HCT116 (cell line): Measurements from ENCODE around the gene ZBTB20. TPM values are rescaled to one million over a fixed set of nuclear protein-coding genes. Genes with fewer than 3 reads are reported as not detected.

ENCODE experiments used
- ATAC-seq: fragments of 200-7000 bp; cut with Tn5 transposase; 2 replicates; pipeline ENCODE4 v1.9.1; 2020; ENCODE audit warnings: mild to moderate bottlenecking, moderate library complexity
- BruUV-seq: library from RNA; stranded (reverse); fragments of 400-500 nt; replicated peaks from 2 replicates; lab custom pipeline; 2021; lab: Mats Ljungman, UMichigan
- CTCF ChIA-PET: fragments of 300-600 bp; sonication (Branson Sonifier 250); formaldehyde crosslinking; loops from one replicate; lab custom pipeline; 2021; ENCODE audit warnings: antibody characterized with exemption; lab: Charles Lee
- POLR2A ChIA-PET: fragments of 300-600, 350-600 bp; sonication (Branson Sonifier 250); formaldehyde crosslinking; loops from one replicate; lab custom pipeline; 2021; ENCODE audit warnings: antibody characterized with exemption; lab: Charles Lee
- RAD21 ChIA-PET, 2 experiments: fragments of 300-600 bp; sonication (Branson Sonifier 250); formaldehyde crosslinking; loops; one replicate each; lab custom pipeline; 2023; ENCODE audit warnings: low total read pairs in 2 of 2; ENCODE audit not compliant: uncharacterized antibody in 2 of 2, unreplicated experiment in 2 of 2, low non-redundant PET in 1 of 2; lab: Charles Lee
- DNase-seq: peaks from one replicate; pipeline ENCODE4 v3.0.0-alpha.2; 2010; ENCODE audit warnings: low read depth, low spot score
- H2AFZ ChIP-seq: fragments of 200-600 bp; shearing (Covaris generic), sonication (generic); 2 replicates; pipeline ENCODE4 v1.6.1; 2017; ENCODE audit warnings: low read depth, mixed run types, mixed read lengths, antibody characterized with exemption, low read length; ENCODE audit not compliant: poor library complexity, severe bottlenecking
- H3K27ac ChIP-seq: 2 replicates; pipeline ENCODE4 v1.5.1; 2012; ENCODE audit warnings: low read depth, low read length
- H3K27me3 ChIP-seq: fragments of 200-600 bp; sonication (generic); 2 replicates; pipeline ENCODE4 v1.6.1; 2016; ENCODE audit warnings: mixed run types, low read length, mixed read lengths; ENCODE audit not compliant: insufficient read depth
- H3K36me3 ChIP-seq, 2 experiments: fragments of 200-500 bp in 1 of 2; fragments of 200-600 bp in 1 of 2; sonication (Bioruptor generic) in 1 of 2; sonication (generic) in 1 of 2; 2 replicates each; pipeline versions ENCODE4 v1.5.1 to v1.6.1; 2014 to 2016; ENCODE audit warnings: low read length in 2 of 2, inconsistent platforms in 1 of 2, mixed read lengths in 1 of 2, mixed run types in 1 of 2; ENCODE audit not compliant: insufficient read depth in 2 of 2, control insufficient read depth in 1 of 2
- H3K4me1 ChIP-seq, 2 experiments: fragments of 200-600 bp in 1 of 2; sonication (generic) in 1 of 2; 2 replicates each; pipeline versions ENCODE4 v1.5.1 to v1.6.1; 2012 to 2017; ENCODE audit warnings: low read length in 2 of 2, inconsistent platforms in 1 of 2, mild to moderate bottlenecking in 1 of 2, mixed read lengths in 1 of 2, mixed run types in 1 of 2, moderate library complexity in 1 of 2; ENCODE audit not compliant: insufficient read depth in 2 of 2, control insufficient read depth in 1 of 2
- H3K4me2 ChIP-seq: fragments of 200-600 bp; sonication (generic); 2 replicates; pipeline ENCODE4 v1.6.1; 2017; ENCODE audit warnings: mixed run types, low read length, mixed read lengths
- H3K4me3 ChIP-seq, 2 experiments: fragments of 200-600 bp in 1 of 2; sonication (generic) in 1 of 2; replicated peaks in 1 of 2; 2 replicates each; pipeline ENCODE4 v1.5.1; 2011 to 2016; ENCODE audit warnings: low read length in 2 of 2, control low read depth in 1 of 2, low read depth in 1 of 2, mild to moderate bottlenecking in 1 of 2, mixed read lengths in 1 of 2, mixed run types in 1 of 2
- H3K79me2 ChIP-seq: fragments of 200-600 bp; sonication (generic); 2 replicates; pipeline ENCODE4 v1.6.1; 2017; ENCODE audit warnings: mild to moderate bottlenecking, mixed run types, low read length, moderate library complexity, mixed read lengths; ENCODE audit not compliant: insufficient read depth
- H3K9ac ChIP-seq: fragments of 200-600 bp; sonication (generic); 2 replicates; pipeline ENCODE4 v1.6.1; 2016; ENCODE audit warnings: low read length, mixed read lengths
- H3K9me2 ChIP-seq: fragments of 200-600 bp; sonication (generic), shearing (Covaris generic); 2 replicates; pipeline ENCODE4 v1.6.1; 2017; ENCODE audit warnings: mixed run types, mild to moderate bottlenecking, moderate library complexity; ENCODE audit not compliant: insufficient read depth
- H3K9me3 ChIP-seq, 2 experiments: fragments of 200-500 bp in 1 of 2; fragments of 200-600 bp in 1 of 2; sonication (Bioruptor generic) in 1 of 2; sonication (generic) in 1 of 2; 2 replicates each; pipeline ENCODE4 v1.6.1; 2014 to 2017; ENCODE audit warnings: low read length in 2 of 2, mixed read lengths in 2 of 2, inconsistent platforms in 1 of 2, low read depth in 1 of 2, mild to moderate bottlenecking in 1 of 2, mixed run types in 1 of 2, moderate library complexity in 1 of 2; ENCODE audit not compliant: control insufficient read depth in 1 of 2, insufficient read depth in 1 of 2
- H4K20me1 ChIP-seq: fragments of 200-600 bp; sonication (generic), shearing (Covaris generic); 2 replicates; pipeline ENCODE4 v1.6.1; 2017; ENCODE audit warnings: mixed run types, mild to moderate bottlenecking, moderate library complexity; ENCODE audit not compliant: insufficient read depth
- ATF3 ChIP-seq: IDR thresholded peaks from 2 replicates; pipeline ENCODE4 v1.6.1; 2012
- CBX3 ChIP-seq: IDR thresholded peaks from 2 replicates; pipeline ENCODE4 v1.6.1; 2012; ENCODE audit warnings: low read depth
- CEBPB ChIP-seq: IDR thresholded peaks from 2 replicates; pipeline ENCODE4 v1.6.1; 2012; ENCODE audit warnings: low read depth
- CTCF ChIP-seq, 3 experiments: fragments of 200-600 bp in 1 of 3; sonication (generic) in 1 of 3; IDR thresholded peaks in 2 of 3; conservative IDR thresholded peaks in 1 of 3; 2 replicates each; pipeline ENCODE4 v1.5.1; 2012 to 2017; ENCODE audit warnings: low read depth in 2 of 3, low read length in 2 of 3, antibody characterized with exemption in 1 of 3, borderline replicate concordance in 1 of 3, control low read depth in 1 of 3, mild to moderate bottlenecking in 1 of 3, mixed read lengths in 1 of 3, mixed run types in 1 of 3, moderate library complexity in 1 of 3; ENCODE audit not compliant: insufficient read depth in 1 of 3
- EGR1 ChIP-seq: IDR thresholded peaks from 2 replicates; pipeline ENCODE4 v1.6.1; 2012; ENCODE audit warnings: low read depth
- ELF1 ChIP-seq: IDR thresholded peaks from 2 replicates; pipeline ENCODE4 v1.6.1; 2012; ENCODE audit warnings: low read depth, borderline replicate concordance
- EZH2 ChIP-seq: fragments of 200-600 bp; sonication (generic); IDR thresholded peaks from 2 replicates; pipeline ENCODE4 v1.6.1; 2017; ENCODE audit warnings: antibody characterized with exemption, mixed run types
- EZH2phosphoT487 ChIP-seq: fragments of 200-600 bp; IDR thresholded peaks from 2 replicates; pipeline ENCODE4 v1.6.1; 2018; ENCODE audit warnings: antibody characterized with exemption, borderline replicate concordance
- JUND ChIP-seq: IDR thresholded peaks from 2 replicates; pipeline ENCODE4 v1.6.1; 2012
- MAX ChIP-seq: IDR thresholded peaks from 2 replicates; pipeline ENCODE4 v1.6.1; 2012
- POLR2A ChIP-seq: IDR thresholded peaks from 2 replicates; pipeline ENCODE4 v1.7.0; 2011; ENCODE audit warnings: borderline replicate concordance; ENCODE audit not compliant: insufficient read depth, insufficient read length; ENCODE audit errors: extremely low read depth
- POLR2AphosphoS5 ChIP-seq: IDR thresholded peaks from 2 replicates; pipeline ENCODE4 v1.6.1; 2011; ENCODE audit warnings: mild to moderate bottlenecking, low read depth, low read length, moderate library complexity
- RAD21 ChIP-seq: IDR thresholded peaks from 2 replicates; pipeline ENCODE4 v1.6.1; 2012; ENCODE audit warnings: low read depth, mild to moderate bottlenecking
- REST ChIP-seq: IDR thresholded peaks from 2 replicates; pipeline ENCODE4 v1.6.1; 2012; ENCODE audit warnings: low read depth
- SIN3A ChIP-seq: IDR thresholded peaks from 2 replicates; pipeline ENCODE4 v1.6.1; 2012; ENCODE audit warnings: low read depth
- SP1 ChIP-seq: IDR thresholded peaks from 2 replicates; pipeline ENCODE4 v1.6.1; 2012; ENCODE audit warnings: low read depth
- SRF ChIP-seq: IDR thresholded peaks from 2 replicates; pipeline ENCODE4 v1.6.1; 2012; ENCODE audit warnings: low read depth
- TCF7L2 ChIP-seq: IDR thresholded peaks from 2 replicates; pipeline ENCODE4 v1.7.0; 2011; ENCODE audit warnings: borderline replicate concordance, inconsistent platforms; ENCODE audit not compliant: insufficient read depth, insufficient read length; ENCODE audit errors: extremely low read depth
- YY1 ChIP-seq: IDR thresholded peaks from 2 replicates; pipeline ENCODE4 v1.6.1; 2011; ENCODE audit warnings: low read length, low read depth, moderate library complexity, mild to moderate bottlenecking; ENCODE audit not compliant: insufficient replicate concordance; ENCODE audit errors: extremely low read depth
- ZFX ChIP-seq: fragments of 450-650 bp; IDR thresholded peaks from 2 replicates; pipeline ENCODE4 v1.6.1; 2017
- ZNF274 ChIP-seq: fragments of 200-500 bp; sonication (Bioruptor generic); IDR thresholded peaks from 2 replicates; pipeline ENCODE4 v1.6.1; 2014; ENCODE audit warnings: mild to moderate bottlenecking, low read depth, low read length, inconsistent platforms
- intact Hi-C: fragments of 100-400 bp; cut with micrococcal nuclease; formaldehyde crosslinking; loops from 2 replicates; pipeline ENCODE4 v1.10.0; 2022
- total RNA-seq: library from RNA; stranded (reverse); gene quantifications from one replicate; pipeline ENCODE4 v1.2.1, GENCODE V29; 2021; ENCODE audit not compliant: unreplicated experiment

ZBTB20 gene
- total RNA-seq, 1 experiment from 2014 or later, result 42.1 TPM

- H3K4me3 ChIP-seq, result peak overlapping the region; percentile 34 to 57
- H3K4me2 ChIP-seq, result peak overlapping the region; percentile 76
- no peaks in the 10 kb centered on the region for H3K9me3 ChIP-seq
- POLR2A ChIA-PET, result interaction anchor here (0.7 to 1.2 kb wide), 2 partner anchors 11 to 34 kb away, joined by 3 read pairs; no protein-coding TSS in a partner anchor
- peak overlapping the region; percentile 97 for H3K27ac ChIP-seq
- peak overlapping the region; percentile 64 for H3K9ac ChIP-seq
- CTCF ChIA-PET, result no interaction called here
- peaks cover 0 to 21% of the 10 kb centered on the region in 2 experiments; a peak in 2 of 4 replicates for H3K36me3 ChIP-seq
- peaks cover 58 to 79% of the 10 kb centered on the region in 2 experiments for H3K4me1 ChIP-seq
- peaks cover 50% of the 10 kb centered on the region for H3K79me2 ChIP-seq
- DNase-seq (peak; percentile 89), ATAC-seq (peak; percentile 83)
- intact Hi-C loops, result no loop called here
- no peaks in the 10 kb centered on the region for H3K9me2 ChIP-seq
- H4K20me1 ChIP-seq, result no peaks in the 10 kb centered on the region
- TSS peak; percentile 75 for BruUV-seq
- no peak overlapping the region for H2AFZ ChIP-seq
- H3K27me3 ChIP-seq, result no peaks in the 10 kb centered on the region
- RAD21 ChIA-PET, result interaction anchor here in 1 of 2 experiments (1.0 kb wide), 1 partner anchor 96 kb away, joined by 3 read pairs; no protein-coding TSS in a partner anchor
- TF ChIP-seq POLR2AphosphoS5 (peak; percentile 75), REST (no peak), POLR2A (no peak), ATF3 (no peak), JUND (peak; percentile 69), RAD21 (no peak), SP1 (peak; percentile 81), EGR1 (no peak), SRF (peak; percentile 9; the same call in 1 of the 2 replicates), YY1 (no peak), EZH2 (no peak), ELF1 (no peak), SIN3A (peak; percentile 66; the same call in 1 of the 2 replicates), EZH2phosphoT487 (no peak), TCF7L2 (no peak), CBX3 (peak; percentile 58; the same call in 1 of the 2 replicates), ZNF274 (no peak), ZFX (no peak), MAX (peak; percentile 65), CEBPB (peak; percentile 72), CTCF (IDR thresholded peaks at IDR 0.05 in 2 of 3, conservative IDR thresholded peaks at IDR 0.05 in 1 of 3; ENCODE audit: borderline replicate concordance in 1 of 3, insufficient read depth in 1 of 3, low read depth in 2 of 3, low read length in 2 of 3) (no peak)
Measured at GRCh38 chr3:114745322-114746240, 401.5 kb downstream of the ZBTB20 start.
